GM18508 (cell line): ENCODE data around the gene PSAPL1.
"Not testable (repeated sequence)": the region's sequence is repeated elsewhere in the genome, so short reads cannot be mapped to it uniquely, and the experiment has no call there.

Experiments
- ATAC-seq: cut with Tn5 transposase; IDR thresholded peaks from one replicate; pipeline ENCODE4 v1.9.1; 2021; ENCODE audit warnings: moderate number of reproducible peaks; ENCODE audit not compliant: insufficient read depth, unreplicated experiment

PSAPL1 gene

DNA sequence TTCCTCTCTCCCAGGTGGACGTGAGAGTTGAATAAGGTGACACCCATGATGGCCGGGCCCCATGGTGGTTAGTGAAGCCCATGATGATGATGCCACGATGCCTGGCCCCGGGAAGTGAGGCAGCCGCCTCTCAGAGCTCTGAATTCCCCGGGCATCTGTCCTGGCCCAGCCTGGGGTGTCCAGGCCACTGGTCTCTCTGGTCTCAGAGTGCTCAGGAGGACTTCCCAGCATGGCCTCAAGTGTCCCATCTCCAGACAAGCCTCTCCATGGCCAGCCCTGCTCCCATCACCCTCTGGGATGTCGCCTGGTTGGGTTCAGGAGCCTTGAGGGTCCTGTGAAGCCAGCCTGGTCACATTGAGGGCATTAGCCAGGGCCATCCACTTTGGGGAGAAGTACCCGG, 24.7 kb upstream of the PSAPL1 start:
- no peak for ATAC-seq

DNA sequence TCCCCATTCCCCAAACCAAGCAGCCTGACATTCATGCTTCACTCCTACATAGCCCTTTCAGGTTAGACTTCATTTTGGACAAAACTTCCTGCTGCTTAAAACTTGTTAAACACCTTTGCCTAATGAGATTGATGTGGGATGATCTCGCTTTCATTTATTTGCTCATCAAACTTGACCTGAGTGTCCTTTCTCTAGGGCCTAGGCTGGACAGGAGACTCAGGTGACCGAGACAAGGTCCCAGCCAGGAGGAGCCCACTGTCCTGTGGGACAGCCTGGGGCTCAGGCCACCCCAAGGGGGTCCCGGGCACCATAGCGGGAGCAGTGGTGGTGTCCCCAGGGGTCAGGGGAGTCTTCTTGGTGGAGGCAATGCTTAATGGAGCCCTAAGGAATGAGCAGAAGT, 23.7 kb upstream of the PSAPL1 start:
- ATAC-seq = no peak

DNA sequence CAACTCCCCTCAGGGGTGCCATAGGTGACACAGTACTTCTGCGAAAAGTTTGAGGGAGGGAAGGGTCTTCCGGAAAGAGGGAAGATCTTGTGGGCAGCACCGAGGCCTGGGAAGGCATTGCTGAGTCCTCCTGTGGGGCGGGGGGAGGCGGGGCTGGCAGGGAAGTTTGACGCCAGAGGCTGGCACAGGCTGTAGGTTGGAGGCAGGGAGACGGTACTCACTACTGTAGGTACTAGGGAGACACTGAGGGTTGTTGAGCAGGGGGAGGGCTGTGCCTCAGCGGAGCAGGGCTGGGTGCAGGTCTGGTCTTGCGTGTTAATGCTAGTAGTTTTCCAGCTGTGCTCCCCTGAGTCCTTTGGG, 23.3 kb upstream of the PSAPL1 start:
- no peak for ATAC-seq

DNA sequence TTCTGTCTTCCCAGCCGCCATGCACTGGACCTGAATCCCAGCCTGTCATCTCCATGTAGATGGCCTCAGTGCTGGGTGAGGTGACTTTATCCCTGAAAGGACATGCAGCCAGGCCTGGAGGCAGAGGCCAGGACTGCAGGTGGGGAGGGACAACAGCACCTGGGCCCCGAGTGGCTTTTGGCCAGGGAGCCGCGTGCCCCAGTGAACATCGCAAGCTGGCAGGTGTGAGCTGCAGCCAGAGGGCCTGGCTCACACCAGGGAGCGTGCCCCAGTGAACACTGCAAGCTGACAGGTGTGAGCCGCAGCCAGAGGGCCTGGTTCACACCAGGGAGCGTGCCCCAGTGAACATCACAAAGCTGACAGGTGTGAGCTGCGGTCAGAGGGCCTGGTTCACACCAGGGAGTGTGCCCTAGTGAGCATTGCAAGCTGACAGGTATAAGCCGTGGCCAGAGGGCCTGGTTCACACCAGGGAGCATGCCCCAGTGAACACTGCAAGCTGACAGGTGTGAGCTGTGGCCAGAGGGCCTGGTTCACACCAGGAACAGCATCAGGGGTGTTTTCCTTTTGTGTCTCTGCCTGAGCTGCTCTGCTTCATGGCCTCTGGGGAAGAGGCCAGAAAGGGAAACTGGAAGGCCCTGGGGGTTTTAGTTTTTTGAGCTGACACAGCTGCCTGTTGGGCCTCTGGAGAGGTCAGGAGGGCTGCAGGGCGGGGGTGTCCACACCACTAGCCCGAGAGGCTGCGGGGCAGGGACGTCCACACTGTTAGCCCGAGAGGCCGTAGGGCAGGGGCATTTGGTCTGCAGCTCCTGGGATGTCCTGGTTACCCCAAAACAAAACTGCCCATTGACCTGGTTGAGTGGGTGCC, 22.7 kb upstream of the PSAPL1 start:
- ATAC-seq = no peak

DNA sequence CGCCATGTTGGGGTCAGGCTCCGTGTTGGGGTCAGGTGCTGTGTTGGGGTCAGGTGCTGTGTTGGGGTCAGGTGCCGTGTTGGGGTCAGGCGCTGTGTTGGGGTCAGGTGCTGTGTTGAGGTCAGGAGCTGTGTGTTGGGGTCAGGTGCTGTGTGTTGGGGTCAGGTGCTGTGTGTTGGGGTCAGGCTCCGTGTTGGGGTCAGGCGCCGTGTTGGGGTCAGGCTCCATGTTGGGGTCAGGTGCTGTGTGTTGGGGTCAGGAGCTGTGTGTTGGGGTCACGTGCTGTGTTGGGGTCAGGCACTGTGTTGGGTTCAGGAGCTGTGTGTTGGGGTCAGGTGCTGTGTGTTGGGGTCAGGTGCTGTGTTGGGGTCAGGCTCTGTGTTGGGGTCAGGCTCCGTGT, 18.1 kb upstream of the PSAPL1 start:
- not testable (repeated sequence) for ATAC-seq

DNA sequence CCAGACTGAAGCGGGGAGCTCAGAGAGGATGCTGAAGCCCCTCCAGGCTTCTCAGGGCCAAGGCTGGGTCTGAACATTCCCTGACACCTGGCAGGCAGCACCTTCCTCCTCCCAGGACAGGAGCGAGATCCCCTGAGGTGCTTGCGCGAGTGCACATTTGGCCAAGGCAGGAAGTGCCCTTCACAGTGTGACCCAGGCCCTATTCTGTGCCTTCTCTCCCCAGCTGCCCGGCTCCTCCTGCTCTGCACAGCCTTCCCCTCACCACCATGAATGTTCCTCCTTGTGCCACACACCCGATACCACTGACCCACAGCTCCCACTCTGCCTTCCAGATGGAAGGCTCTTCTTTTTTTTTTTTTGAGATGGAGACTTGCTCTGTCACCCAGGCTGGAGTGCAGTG, 17.1 kb upstream of the PSAPL1 start:
- ATAC-seq = no peak

DNA sequence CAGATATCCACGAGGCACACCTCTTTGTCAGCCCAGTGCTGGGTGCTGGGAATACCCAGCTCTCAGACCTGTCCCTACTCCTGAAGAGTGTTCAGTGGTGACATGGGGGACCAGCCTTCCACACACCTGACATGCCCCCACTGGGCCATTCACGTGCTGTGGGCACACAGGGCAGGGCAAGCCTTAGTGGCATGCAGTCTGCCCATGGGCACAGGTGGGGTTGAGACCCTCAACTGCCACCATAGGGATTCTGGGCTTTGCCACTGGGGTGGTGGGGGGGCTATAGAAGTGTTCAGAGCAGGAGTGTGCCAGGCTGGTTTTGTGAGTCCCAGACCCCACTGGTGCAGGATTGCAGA, 16.7 kb upstream of the PSAPL1 start:
- ATAC-seq = no peak

DNA sequence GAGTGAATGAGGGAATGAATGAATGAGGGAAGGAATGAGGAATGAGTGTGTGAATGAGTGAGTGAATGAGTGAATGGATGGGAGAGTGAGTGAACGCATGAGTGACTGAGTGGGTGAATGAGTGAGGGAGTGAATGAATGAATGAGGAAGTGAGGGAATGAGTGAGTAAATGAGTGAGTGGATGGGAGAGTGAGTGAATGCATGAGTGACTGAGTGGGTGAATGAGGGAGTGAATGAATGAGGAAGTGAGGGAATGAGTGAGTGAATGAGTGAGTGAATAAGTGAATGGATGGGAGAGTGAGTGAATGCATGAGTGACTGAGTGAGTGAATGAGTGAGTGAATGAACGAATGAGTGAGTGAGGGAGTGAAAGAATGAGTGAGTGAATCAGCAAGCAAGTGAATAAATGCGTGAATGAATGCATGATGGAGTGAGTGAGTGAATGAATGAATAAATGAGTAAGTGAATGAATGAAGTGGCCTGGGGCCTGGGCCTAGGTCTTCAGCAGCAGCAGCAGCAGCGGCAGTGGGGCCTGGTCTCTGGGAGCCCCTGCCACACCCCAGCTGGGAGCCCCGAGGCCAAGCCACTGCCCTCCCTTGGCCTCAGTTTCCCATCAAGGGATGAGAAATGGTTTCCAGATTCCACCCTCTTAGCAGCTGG, 16.2 kb upstream of the PSAPL1 start:
- no peak for ATAC-seq

DNA sequence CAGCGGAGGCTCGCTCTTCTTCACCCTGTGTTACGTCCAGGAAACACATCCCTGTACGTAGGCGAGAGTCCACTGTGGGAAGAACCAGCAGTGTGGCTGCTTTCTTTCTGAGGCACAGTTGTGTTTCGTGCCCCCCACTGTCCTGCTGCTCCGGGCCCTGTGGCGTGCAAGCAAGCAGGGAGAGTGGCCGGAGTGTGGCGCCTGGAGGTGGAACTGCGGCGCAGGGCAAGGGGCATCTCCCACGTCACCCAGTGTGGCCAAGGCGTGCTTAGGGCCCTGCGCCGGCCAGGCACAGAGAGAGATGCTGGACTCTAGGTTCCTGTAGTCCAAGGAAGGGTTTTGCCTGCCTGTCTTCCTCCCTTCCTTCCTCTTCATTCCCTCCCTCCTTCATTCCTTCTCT, 13.3 kb upstream of the PSAPL1 start:
- no peak for ATAC-seq

DNA sequence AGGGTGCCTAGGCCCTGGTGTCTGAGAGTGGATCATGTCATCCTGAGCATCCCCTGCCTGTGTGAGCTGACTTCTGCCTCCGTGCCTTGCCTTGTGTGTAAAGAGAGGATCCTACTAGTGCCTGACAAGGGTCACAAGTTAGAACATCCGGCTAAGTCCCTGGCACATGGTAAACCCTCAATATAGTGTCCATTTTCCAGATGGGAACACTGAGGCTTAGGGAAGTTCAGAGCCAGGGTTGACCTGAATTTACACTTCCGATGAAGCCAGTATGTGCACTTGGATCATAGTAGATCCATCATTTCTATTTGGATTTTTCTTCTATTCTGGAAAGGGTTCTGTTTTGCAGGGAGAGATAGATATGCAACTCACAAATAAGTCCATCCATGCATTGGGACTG, 12.5 kb upstream of the PSAPL1 start:
- no peak for ATAC-seq

DNA sequence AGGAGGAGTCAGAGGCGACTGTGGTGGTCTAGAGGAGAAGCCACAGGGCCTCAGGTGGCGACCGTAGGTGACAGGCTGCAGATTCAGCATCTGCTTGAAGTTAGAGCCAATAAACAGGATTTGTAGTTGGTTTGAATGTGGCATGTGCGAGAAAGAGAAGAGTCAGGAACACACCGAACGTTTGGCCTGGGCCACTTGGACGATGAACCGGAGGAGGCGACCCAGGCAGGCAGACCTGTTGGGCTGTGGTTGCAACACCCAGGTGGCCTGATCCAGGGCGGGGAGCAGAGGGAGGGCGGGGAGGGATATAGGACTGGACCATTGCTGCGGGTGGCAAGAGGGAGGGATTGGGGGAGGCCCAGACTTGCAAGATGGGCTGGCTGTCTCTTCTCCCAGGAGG, 10.0 kb upstream of the PSAPL1 start:
- no peak for ATAC-seq

DNA sequence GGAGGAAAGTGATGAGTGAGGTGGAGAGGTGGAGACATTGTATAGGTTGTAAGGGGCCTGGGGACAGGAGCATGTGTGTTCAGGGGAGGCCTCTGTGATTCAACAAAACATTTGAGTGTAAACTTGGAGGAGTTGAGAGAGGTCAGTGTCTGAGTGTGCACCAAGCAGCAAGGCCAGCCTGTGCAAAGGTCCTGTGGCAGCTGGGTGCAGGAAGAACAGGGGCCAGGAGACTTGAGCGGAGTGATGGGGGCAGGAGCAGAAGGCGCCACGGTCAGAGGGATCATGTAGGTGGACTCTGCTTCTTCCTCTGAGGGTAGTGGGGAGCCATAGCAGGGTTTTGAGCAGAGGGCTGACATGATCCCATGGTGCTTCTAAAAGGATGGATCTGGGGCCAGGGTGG, 9.6 kb upstream of the PSAPL1 start:
- ATAC-seq = no peak

DNA sequence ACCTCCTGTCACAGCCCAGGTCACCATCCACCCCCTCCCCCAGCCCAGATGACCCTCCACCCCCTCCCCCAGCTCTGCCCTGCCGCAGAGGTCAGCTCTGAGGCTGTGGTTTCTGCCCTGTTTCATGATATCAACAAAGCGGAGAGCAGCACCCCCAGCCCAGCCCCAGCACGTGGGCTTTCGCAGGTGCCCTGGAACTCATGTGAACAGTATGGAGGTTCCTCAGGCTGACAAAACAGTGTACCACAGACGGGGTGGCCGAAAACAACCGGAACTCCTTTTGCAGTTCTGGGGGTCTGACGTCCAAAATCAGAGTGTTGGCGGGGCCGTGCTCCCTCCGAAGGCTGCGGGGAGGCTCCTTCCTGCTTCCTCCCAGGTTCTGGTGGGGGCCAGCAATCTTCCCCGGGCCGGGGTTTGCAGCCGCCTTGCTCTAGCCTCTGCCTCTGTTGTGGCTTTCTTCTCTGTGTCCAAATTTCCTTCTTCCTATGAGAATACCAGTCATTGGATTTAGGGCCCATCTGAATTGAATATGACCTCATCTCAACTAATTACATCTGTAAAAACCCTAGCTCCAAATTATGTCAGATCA, 7.9 kb upstream of the PSAPL1 start:
- no peak for ATAC-seq

DNA sequence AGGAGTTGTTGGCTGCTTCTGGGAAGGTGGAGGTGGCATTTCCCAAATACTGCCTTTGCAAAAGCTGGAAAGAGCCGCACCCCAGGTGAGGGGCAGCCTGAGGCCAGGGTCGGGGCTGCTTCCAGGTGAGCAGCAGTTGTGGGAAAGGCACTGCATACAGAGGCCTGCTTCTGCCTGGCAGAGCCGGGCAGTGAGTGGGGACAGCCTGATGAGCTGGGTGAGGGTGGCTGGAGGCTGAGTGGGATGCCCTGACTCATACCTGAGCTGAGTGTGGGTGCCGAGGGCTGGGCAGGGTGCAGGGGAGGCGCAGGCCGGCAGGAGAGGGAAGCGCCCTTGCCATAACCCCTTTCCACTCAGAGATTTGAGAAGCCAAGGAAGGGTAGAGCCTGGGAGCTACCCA, 6.5 kb upstream of the PSAPL1 start:
- ATAC-seq = no peak

DNA sequence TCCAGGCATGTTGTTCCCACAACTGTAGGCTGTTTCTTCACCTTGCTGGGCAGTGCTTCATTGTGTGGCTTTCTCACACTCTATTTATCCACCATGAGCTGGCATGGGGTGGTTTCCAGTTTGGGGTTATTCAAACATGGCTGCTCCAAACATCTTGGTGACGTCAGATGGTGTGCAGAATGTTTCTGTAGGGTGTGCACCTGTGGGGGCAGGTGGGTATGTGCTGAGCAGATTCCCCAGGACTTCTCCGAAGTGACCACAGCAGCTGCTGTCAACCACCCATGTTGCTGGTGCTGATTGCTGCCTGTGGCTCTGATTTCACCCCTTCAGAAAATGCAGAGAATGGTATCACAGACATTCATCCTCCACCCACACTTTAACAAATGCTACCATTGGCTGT, 5.0 kb upstream of the PSAPL1 start:
- ATAC-seq = no peak

DNA sequence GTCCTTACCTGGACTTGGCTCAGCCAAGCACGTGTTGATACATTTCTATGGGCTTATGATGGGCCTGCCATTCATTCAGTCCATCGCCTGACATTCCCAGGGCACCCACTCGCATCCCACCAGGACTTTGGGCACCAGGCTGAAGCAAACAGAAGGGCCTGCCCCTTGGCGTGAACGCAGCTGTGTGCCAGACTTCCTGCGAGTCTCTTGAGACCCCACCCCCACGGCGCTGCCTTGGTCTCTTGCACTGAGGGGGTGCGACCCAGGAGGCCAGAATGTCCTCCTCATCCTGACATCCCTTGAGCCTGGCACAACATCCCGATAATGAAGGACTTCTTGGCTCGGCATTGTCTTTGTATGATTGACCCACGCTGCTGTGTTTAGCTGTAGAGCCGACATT, 1.5 kb upstream of the PSAPL1 start:
- no peak for ATAC-seq

DNA sequence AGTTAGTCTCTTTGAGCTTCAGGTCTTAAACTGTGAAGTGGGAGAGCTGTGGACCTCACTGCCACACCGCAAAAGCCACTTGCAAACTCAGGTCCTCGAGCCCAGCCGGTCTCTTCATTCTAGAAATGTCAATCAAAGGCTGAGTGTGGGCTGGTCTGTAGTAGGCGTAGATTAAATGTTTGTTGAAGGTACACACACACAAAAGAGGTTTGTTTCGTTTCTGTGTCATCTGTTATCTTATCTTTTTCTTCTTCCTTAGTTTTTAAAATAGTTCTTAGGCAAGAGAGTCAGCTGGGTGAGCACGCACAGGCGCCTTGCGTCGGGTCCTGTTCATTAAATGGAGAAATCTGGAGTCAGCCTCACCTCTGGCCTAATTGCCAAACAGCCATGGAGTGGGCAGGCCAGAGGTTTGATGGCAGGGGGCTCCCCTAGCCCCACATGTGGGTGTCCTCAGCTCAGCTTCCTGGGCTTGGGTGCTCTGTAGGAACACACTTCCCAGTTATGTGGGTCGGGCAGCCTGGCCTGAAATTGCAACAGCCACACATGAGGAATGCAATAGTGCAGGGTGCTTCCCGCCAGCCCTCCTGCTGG, 836 bp upstream of the PSAPL1 start:
- ATAC-seq = no peak

DNA sequence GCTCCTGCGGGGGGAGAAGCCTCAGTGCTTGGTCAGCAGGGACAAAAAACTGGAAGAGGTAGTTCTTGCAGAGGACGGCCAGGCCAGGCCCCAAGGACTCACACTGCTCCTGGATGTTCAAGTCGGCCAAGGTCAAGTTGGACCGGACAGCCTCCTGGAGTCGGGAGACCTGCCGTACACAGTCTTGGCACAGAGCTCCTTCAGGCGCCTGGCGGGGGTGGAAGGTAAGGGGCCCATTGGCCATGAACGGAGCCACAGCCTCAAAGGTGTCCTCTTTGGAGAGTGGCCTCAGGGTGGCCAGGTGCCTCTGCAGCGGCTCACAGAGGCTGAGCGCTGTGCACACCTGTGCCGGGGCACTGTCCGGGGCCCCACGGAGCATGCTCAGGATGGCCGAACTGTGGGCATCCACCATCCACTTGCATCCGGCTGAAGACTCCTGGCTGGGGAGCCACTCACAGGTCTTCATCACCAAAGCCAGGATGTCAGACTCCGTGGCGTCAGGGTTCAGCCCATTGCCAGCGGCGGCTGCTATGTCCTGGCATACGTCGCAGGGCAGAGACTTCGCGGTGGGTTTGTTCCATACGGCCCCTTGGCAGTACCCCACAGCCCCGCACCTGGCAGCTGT, 477 bp downstream of the PSAPL1 start:
- no peak for ATAC-seq

DNA sequence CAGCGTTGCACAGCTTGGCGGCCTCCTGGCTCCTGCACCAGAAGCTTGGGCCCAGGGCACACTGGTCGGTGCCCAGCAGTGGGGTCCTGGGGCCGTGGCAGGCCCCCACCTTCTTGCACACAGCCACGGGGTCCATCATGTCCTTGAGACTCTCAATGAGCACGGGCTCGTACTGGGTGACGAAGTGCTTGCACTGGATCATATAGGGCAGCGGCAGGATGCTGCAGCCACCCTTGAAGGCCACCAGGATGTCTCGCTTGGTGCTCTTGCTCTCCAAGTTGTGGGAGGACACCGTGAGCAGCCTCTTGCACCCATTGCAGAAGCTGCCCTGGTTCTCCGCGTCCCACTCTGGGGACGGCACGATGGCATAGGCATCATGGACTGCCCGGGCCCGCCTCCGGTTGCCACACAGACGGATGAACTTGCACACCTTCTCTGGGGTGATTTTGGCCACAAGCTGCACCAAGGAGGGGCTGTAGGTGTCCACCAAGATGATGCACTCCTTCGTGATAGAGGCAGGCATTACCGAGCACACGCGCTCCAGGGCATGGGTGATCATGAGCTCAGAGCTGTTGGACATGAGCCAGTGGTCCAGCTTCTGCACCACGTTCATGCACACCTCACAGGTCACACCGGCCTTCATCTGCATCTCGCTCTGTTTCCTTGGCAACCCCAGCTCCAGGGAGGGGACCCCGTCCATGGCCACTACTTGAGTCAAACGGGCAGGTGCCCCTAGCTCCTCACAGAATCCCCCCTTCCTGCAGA, 1.2 kb downstream of the PSAPL1 start:
- no peak for ATAC-seq
